Measurements from ENCODE around the gene RUNX2. TPM values are rescaled to one million over a fixed set of nuclear protein-coding genes. Genes with fewer than 3 reads are reported as not detected.

RUNX2 gene
- total and polyA plus RNA-seq, 4 donors, result 1.8 to 6.7 (median 3.2) TPM

DNA sequence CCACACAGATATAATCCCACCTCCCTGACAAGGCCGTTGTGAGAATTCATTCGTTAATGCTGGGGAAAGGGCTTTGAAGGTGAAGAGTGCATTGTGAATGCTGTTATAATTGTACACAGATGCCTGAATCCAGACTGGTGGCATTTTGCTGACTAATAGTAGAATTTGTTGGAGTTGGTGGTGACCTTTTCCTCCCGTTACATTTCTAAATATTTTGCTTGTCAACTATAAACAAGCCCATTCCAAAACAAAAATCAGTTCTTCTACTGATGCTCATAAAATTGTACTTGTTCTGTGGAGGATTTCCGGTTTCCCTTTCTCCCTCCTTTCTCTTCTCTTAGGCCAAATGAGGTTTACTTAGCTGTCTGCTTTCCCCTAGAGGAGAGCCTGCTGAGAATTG lies 302.7 kb downstream of the RUNX2 start:
- Histone ChIP-seq H3K4me1 (ENCODE audit: control insufficient read depth in 5 of 5, insufficient read depth in 5 of 5, low read length in 5 of 5) (peaks cover 0 to 3% (median 1%) of the 10 kb centered on the region in 5 donors), H3K4me3 (no peak overlapping the region), H3K9ac (ENCODE audit: insufficient read depth in 1 of 2, low read length in 2 of 2) (no peak overlapping the region), H3K9me3 (ENCODE audit: control insufficient read depth in 4 of 4, insufficient read depth in 3 of 4, low read length in 3 of 4) (peaks cover 0 to under 1% (median 0%) of the 10 kb centered on the region in 4 donors), H3K27me3 (ENCODE audit: control insufficient read depth in 3 of 3, insufficient read depth in 3 of 3, low read length in 2 of 3) (no peaks in the 10 kb centered on the region), H3K36me3 (ENCODE audit: control insufficient read depth in 4 of 4, insufficient read depth in 4 of 4, low read length in 4 of 4) (no peaks in the 10 kb centered on the region), H3K27ac (ENCODE audit: low read depth in 1 of 2, low read length in 1 of 2) (no peak overlapping the region)
- ATAC-seq (ENCODE audit: insufficient read depth, low FRiP score) (no peak), DNase-seq (no peak)
- TF ChIP-seq, protein P1, sequence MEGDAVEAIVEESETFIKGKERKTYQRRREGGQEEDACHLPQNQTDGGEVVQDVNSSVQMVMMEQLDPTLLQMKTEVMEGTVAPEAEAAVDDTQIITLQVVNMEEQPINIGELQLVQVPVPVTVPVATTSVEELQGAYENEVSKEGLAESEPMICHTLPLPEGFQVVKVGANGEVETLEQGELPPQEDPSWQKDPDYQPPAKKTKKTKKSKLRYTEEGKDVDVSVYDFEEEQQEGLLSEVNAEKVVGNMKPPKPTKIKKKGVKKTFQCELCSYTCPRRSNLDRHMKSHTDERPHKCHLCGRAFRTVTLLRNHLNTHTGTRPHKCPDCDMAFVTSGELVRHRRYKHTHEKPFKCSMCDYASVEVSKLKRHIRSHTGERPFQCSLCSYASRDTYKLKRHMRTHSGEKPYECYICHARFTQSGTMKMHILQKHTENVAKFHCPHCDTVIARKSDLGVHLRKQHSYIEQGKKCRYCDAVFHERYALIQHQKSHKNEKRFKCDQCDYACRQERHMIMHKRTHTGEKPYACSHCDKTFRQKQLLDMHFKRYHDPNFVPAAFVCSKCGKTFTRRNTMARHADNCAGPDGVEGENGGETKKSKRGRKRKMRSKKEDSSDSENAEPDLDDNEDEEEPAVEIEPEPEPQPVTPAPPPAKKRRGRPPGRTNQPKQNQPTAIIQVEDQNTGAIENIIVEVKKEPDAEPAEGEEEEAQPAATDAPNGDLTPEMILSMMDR (IDR thresholded peaks at IDR 0.05; ENCODE audit: control extremely low read depth, extremely low read depth), result no peak
- 67 to 75% methylated on average over 4 of the region's 4 CpGs for WGBS, 2 donors

DNA sequence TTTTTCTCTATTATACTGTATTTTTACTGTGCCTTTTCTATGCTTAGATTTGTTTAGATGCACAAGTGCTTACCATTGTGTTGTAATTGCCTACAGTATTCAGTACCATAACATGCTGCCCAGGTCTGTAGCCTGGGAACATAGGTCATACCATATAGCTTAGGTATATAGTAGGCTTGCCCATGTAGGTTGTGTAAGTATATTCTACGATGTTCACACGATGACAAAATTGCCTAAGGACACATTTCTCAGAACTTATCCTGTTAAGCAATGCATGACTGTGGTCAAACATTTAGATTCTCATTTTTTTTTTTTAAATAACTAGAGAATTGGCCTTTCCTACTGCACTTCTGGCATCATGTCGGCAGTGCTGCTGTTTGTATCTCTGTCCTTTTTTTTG lies 303.3 kb downstream of the RUNX2 start:
- WGBS, 2 donors, result 45 to 69% methylated on average over 3 of the region's 3 CpGs
- TF ChIP-seq, protein P1 (IDR thresholded peaks at IDR 0.05; ENCODE audit: control extremely low read depth, extremely low read depth), result no peak
- H3K4me3 ChIP-seq, result no peak overlapping the region
- no peaks in the 10 kb centered on the region for H3K36me3 ChIP-seq (ENCODE audit: control insufficient read depth in 4 of 4, insufficient read depth in 4 of 4, low read length in 4 of 4)
- H3K27ac ChIP-seq (ENCODE audit: low read depth in 1 of 2, low read length in 1 of 2), result no peak overlapping the region
- no peaks in the 10 kb centered on the region for H3K4me1 ChIP-seq (ENCODE audit: control insufficient read depth in 5 of 5, insufficient read depth in 5 of 5, low read length in 5 of 5)
- no peaks in the 10 kb centered on the region for H3K27me3 ChIP-seq (ENCODE audit: control insufficient read depth in 3 of 3, insufficient read depth in 3 of 3, low read length in 2 of 3)
- no peak overlapping the region for H3K9ac ChIP-seq (ENCODE audit: insufficient read depth in 1 of 2, low read length in 2 of 2)
- ATAC-seq (ENCODE audit: insufficient read depth, low FRiP score) (no peak), DNase-seq (no peak)
- H3K9me3 ChIP-seq (ENCODE audit: control insufficient read depth in 4 of 4, insufficient read depth in 3 of 4, low read length in 3 of 4), result peaks cover 0 to 1% (median 0%) of the 10 kb centered on the region in 4 donors

DNA sequence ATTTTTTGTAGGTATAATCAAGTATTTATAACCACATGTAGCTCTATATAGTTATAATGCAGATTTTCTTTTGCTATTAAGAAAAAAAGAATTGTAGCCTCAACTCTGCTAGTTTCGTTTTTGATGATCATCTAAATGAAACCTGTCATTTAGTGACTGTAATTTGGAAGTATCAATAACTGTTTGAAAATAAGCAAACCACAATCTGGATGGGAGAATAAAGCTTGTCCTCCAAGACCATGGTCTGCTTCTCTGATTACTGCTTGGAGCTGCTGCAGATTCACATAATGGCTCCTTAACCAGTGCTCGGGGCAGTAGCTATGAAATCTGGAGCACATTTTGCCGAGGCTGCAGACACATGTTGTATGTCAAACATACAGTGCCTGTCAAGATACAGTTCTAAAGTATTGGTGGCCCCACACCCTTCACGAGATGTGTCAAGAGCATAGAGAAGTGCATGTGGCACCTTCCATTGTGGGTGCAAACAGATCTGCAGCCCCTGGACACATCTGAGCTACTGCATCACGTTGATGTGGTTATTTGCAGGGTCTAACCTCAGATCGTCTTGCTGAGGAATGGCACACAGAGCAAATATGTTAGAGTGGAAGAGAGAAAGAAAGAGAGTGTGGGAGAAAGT lies 305.3 kb downstream of the RUNX2 start:
- no peak overlapping the region for H3K4me3 ChIP-seq
- H3K9ac ChIP-seq (ENCODE audit: insufficient read depth in 1 of 2, low read length in 2 of 2), result no peak overlapping the region
- H3K27me3 ChIP-seq (ENCODE audit: control insufficient read depth in 3 of 3, insufficient read depth in 3 of 3, low read length in 2 of 3), result no peaks in the 10 kb centered on the region
- WGBS, 2 donors, result 81 to 89% methylated on average over 6 of the region's 6 CpGs
- H3K36me3 ChIP-seq (ENCODE audit: control insufficient read depth in 4 of 4, insufficient read depth in 4 of 4, low read length in 4 of 4), result no peaks in the 10 kb centered on the region
- no peaks in the 10 kb centered on the region for H3K4me1 ChIP-seq (ENCODE audit: control insufficient read depth in 5 of 5, insufficient read depth in 5 of 5, low read length in 5 of 5)
- no peak overlapping the region for H3K27ac ChIP-seq (ENCODE audit: low read depth in 1 of 2, low read length in 1 of 2)
- DNase-seq (no peak), ATAC-seq (ENCODE audit: insufficient read depth, low FRiP score) (no peak)
- TF ChIP-seq, protein P1 (IDR thresholded peaks at IDR 0.05; ENCODE audit: control extremely low read depth, extremely low read depth), result no peak
- H3K9me3 ChIP-seq (ENCODE audit: control insufficient read depth in 4 of 4, insufficient read depth in 3 of 4, low read length in 3 of 4), result peaks cover 0 to 2% (median 0%) of the 10 kb centered on the region in 4 donors

DNA sequence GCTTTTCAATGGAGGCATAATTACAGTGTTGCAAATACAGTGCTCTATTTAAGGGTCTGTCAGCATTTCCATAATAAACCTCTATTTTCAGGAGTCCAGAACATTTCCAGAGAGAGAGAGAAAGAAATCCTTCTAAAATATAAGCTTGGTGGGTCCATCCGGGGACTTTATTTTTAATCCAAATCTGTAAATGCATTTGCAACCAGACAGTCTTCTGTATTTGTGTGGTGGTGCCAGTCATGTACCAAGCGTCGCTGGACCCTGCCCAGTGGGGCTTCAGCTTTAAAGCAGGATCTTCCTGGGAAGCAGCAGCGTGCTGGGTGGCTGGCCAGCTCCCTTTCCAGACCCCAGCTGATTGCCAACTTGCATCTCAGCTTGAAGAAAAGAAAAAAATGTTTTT lies 306.1 kb downstream of the RUNX2 start:
- no peaks in the 10 kb centered on the region for H3K4me1 ChIP-seq (ENCODE audit: control insufficient read depth in 5 of 5, insufficient read depth in 5 of 5, low read length in 5 of 5)
- DNase-seq, result peak in 1 of 3 donors; percentile 43

More for the DNA sequence above, 306.1 kb downstream of the RUNX2 start:
- no peak overlapping the region for H3K9ac ChIP-seq (ENCODE audit: insufficient read depth in 1 of 2, low read length in 2 of 2)
- no peak overlapping the region for H3K4me3 ChIP-seq
- H3K36me3 ChIP-seq (ENCODE audit: control insufficient read depth in 4 of 4, insufficient read depth in 4 of 4, low read length in 4 of 4), result no peaks in the 10 kb centered on the region
- peaks cover 0 to 2% (median 0%) of the 10 kb centered on the region in 4 donors for H3K9me3 ChIP-seq (ENCODE audit: control insufficient read depth in 4 of 4, insufficient read depth in 3 of 4, low read length in 3 of 4)
- no peaks in the 10 kb centered on the region for H3K27me3 ChIP-seq (ENCODE audit: control insufficient read depth in 3 of 3, insufficient read depth in 3 of 3, low read length in 2 of 3)
- ATAC-seq (ENCODE audit: insufficient read depth, low FRiP score), result no peak
- H3K27ac ChIP-seq (ENCODE audit: low read depth in 1 of 2, low read length in 1 of 2), result no peak overlapping the region
- 91 to 95% methylated on average over 4 of the region's 4 CpGs for WGBS, 2 donors
- TF ChIP-seq, protein P1 (IDR thresholded peaks at IDR 0.05; ENCODE audit: control extremely low read depth, extremely low read depth), result no peak

All from lung (tissue), 12 donors.